Stimulated activated CD4-positive, alpha-beta T cell treated with anti-CD3 and anti-CD28 coated beads, TNF-alpha, amount 100 ng/mL, for 1 hour (primary cell): Measurements from ENCODE around the gene CTNNA2.

Experiments
- DNase-seq, 3 donors: peaks; one replicate each; pipeline ENCODE4 v3.0.0-alpha.2; 2020; ENCODE audit warnings: low read depth in 3 of 3, low spot score in 1 of 3

Gene CTNNA2

DNA sequence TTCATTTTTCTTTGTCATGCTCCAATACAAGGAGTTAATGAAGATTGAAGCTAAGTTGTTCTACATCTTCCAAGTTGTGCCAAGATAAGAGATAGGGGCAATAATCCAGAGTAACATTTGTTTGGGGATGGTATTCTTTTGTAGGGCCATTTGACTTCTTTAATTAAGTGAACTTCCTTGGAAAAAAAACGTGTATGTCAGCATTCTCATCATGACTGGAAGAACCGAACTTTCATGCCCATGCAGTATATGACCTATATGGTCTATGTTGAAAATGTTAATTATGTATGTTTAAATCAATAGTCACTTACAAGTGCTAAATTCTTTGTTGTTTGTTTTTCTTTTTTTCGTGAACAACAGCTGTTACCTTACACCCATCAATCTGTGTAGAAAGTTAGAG is 1111.2 kb downstream of the CTNNA2 start:
- no peak for DNase-seq

DNA sequence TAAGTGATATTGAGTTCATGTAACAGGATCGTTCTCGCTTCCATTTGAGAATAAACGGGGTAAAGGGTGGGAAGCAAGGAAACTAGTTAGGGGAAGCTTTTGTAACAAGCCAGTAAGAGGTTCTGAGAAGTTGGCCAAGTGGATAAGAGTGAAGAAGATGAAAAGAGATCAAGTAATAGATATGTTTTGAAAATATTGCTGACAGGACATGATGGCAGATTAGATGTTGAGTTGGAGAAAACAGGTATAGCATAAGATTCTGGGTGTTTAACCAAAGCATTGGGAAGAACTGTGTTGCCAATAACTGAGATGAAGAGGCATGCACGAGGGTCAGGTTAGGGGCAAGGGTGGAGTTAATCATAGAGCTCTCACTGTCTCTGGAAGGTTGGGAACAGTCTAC is 1121.7 kb downstream of the CTNNA2 start:
- no peak for DNase-seq

DNA sequence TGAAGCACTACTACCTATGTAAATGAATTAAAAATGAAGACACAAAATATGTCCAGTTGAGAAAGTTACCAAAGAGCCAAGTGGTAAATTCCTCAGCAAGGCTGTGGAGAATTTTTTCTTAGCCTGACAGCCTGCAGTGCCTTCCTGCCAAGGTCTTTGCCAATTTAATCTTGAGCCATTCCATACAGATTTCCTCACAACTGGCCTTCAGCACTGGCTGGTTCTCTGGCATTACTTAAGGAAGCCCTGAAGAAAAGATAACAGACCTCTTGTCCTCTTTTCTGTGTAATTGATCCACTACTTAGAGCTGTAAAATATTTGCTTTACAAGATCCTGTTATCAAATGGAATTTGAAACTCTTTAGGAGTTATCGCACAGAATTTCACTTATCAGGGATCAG is 1125.9 kb downstream of the CTNNA2 start:
- DNase-seq = no peak

DNA sequence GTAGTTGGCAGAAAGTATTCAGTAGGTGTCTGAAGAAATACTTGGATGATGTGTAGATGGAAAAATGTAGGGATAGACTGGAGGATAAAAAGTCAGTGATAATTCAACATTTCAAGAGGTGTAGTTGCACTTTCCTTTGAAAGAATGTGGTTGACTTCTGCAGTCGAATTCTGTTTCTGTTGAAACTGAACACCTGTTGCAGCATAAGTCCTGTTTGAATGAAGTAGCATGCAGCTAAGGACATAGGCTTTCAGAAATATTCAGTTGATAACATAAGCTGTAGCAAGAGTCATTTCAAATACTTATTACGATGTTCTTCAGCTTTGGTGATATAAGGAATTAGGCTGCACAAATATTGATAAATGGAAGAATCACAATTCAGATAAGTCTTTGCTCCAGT is 1129.6 kb downstream of the CTNNA2 start:
- DNase-seq = no peak

DNA sequence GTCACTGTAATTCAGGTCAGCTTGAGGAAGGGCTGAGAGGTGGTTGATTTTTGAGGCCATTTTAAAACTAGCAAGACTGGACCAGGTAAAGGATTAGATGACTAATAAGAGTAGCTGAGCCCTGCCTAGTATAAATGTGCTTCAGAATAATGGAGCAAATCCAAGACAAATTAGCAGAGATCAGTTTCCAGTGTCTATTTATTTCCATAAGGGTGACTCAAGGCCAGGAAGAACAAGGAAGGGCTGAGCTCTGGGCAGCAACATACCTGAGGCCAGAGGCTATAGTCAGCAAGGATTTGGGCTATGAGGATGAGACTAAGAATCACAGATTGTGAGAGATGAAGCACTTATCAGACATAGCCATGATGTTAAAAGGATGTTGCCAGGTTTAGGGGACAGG is 1130.7 kb downstream of the CTNNA2 start:
- no peak for DNase-seq

DNA sequence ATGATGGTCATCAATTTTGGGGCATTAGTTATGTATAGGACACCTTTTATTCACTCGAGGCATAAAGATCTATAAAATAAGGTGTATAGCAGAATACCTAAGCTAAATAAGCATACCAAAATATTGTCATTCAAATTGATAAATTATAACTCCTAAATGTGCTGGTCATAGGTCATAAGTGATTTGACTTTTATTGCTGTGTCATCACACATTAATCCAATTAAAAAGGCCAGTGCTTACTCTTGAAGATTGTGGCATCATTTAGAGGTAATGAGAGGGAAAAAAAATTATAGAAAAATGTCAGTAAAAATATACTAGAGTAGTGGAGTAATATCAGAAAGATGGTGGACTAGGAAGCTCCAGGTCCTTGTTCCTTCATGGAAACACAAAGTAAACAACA is 1138.6 kb downstream of the CTNNA2 start:
- no peak for DNase-seq

DNA sequence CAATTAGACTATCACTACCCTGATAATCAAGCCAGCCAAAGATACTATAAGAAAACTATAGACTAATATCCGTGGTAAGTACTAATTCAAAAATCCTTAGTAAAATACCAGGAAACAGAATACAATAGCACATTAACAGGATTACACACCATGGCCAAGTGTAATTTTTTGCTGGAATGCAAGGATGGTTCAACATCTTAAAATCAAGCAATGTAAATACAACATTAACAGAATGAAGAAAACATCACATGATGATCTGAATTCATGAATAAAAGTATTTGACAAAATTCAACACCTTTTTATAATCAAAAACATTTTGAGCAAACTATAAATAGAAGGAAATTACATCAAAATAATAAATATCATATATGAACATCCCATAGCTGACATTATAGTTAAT is 1142.4 kb downstream of the CTNNA2 start:
- DNase-seq = no peak

DNA sequence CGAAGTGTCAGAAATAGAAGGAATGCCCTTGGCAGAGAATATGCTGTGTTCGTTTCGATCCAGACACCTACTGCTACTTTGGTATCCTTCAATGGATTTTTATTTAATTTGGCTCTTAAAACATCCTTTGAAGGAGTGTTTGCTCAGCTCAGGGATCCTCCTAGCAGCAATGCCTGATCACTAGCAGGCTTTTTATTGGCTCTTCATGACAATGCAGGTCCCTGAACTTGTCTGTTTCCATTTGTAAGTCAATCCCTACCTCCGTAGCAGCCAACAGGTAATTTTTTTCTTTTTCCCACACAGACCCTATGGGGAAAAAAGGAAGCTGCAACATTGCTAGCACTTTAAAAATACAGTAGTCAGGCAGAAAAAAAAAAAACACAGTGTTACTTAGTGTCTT is 1157.9 kb downstream of the CTNNA2 start:
- no peak for DNase-seq

DNA sequence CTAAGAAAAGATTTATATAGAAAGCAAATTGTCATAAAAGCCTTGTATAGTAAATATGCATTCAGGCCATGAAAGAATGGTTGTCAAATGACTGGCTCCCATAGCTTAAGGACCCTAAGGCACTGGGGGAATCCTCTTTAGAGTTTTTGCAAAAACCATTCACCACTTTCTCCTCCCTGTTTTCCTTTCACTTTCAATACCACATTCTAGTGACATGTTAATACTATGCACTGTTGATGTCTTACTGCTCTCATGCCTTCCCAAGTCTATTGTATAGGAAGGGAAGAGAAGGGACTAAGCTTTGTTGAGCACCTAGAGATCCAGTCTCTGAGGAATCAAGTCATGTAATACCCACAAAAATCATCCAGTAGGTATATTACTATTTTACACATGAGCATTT is 1174.7 kb downstream of the CTNNA2 start:
- no peak for DNase-seq

DNA sequence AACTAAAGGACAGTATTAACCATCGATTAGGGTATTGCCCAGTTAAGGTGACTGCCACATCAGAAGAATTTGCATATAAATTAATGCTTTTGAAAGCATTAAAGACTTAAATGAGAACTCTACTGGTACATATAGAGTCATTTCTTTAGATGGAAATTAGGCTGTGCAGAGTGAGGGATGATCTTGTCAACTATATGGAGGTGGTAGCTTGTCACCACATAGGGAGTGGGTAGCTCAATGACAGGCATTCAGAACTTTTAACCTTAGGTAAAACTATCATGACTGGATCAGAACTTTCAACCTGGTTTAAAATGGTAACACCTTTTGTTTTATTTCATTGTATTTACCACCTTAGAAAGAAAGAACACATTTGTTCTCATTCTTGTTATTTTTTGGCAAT is 1176.3 kb downstream of the CTNNA2 start:
- no peak for DNase-seq
